Neural cell (in vitro differentiated cells): ENCODE data around the gene AHRR. TPM values are rescaled to one million over a fixed set of nuclear protein-coding genes. Genes with fewer than 3 reads are reported as not detected.

Experiments
- H2AFZ ChIP-seq: fragments of 200-600, 300-800 bp; sonication (generic), shearing (Covaris generic); 2 replicates; pipeline ENCODE4 v1.6.0; 2014; ENCODE audit warnings: low read depth, mild to moderate bottlenecking, antibody characterized with exemption, low read length, moderate library complexity
- H3F3A ChIP-seq: fragments of 200-600 bp; shearing (Covaris generic); 2 replicates; pipeline ENCODE4 v1.6.1; 2016; ENCODE audit warnings: mild to moderate bottlenecking, moderate library complexity, mixed read lengths, antibody characterized with exemption, low read length; ENCODE audit not compliant: insufficient read depth, poor library complexity, severe bottlenecking
- H3K27ac ChIP-seq: fragments of 200-600, 300-800 bp; sonication (generic), shearing (Covaris generic); 2 replicates; pipeline ENCODE4 v1.5.1; 2014; ENCODE audit warnings: mild to moderate bottlenecking, low read length, moderate library complexity
- H3K27me3 ChIP-seq: fragments of 300-800, 200-600 bp; sonication (generic), shearing (Covaris generic); 2 replicates; pipeline ENCODE4 v1.6.0; 2014; ENCODE audit warnings: mild to moderate bottlenecking, low read depth, low read length, moderate library complexity; ENCODE audit not compliant: insufficient read depth
- H3K36me3 ChIP-seq: fragments of 300-800, 200-600 bp; sonication (generic), shearing (Covaris generic); 2 replicates; pipeline ENCODE4 v1.5.1; 2014; ENCODE audit warnings: mild to moderate bottlenecking, antibody characterized with exemption, low read length, moderate library complexity; ENCODE audit not compliant: insufficient read depth
- H3K4me2 ChIP-seq: fragments of 300-800, 200-600 bp; sonication (generic), shearing (Covaris generic); 2 replicates; pipeline ENCODE4 v1.6.0; 2014; ENCODE audit warnings: mild to moderate bottlenecking, low read length
- H3K4me3 ChIP-seq: fragments of 300-800, 200-600 bp; sonication (generic), shearing (Covaris generic); 2 replicates; pipeline ENCODE4 v1.5.1; 2014; ENCODE audit warnings: mild to moderate bottlenecking, low read length, moderate library complexity
- H3K79me2 ChIP-seq: fragments of 200-600 bp; shearing (Covaris generic); replicated peaks from 2 replicates; pipeline ENCODE4 v1.6.0; 2014; ENCODE audit warnings: mild to moderate bottlenecking, low read length, moderate library complexity; ENCODE audit not compliant: insufficient read depth
- H3K9ac ChIP-seq: fragments of 300-800, 200-600 bp; sonication (generic), shearing (Covaris generic); 2 replicates; pipeline ENCODE4 v1.6.1; 2016; ENCODE audit warnings: mild to moderate bottlenecking, low read length, mixed read lengths
- H3K9me2 ChIP-seq: fragments of 200-600 bp; shearing (Covaris generic); 2 replicates; pipeline ENCODE4 v1.6.1; 2016; ENCODE audit warnings: mild to moderate bottlenecking, low read length, mixed read lengths; ENCODE audit not compliant: insufficient read depth
- H3K9me3 ChIP-seq: fragments of 200-600, 300-800 bp; sonication (generic), shearing (Covaris generic); 2 replicates; pipeline ENCODE4 v1.6.1; 2016; ENCODE audit warnings: mild to moderate bottlenecking, mixed run types, low read length, moderate library complexity, mixed read lengths
- H4K20me1 ChIP-seq: fragments of 200-600 bp; shearing (Covaris generic); 2 replicates; pipeline ENCODE4 v1.6.1; 2016; ENCODE audit warnings: mild to moderate bottlenecking, mixed run types; ENCODE audit not compliant: insufficient read depth
- EP300 ChIP-seq: fragments of 450-650 bp; conservative IDR thresholded peaks from 2 replicates; pipeline ENCODE4 v1.6.1; 2014; ENCODE audit warnings: antibody characterized with exemption, mild to moderate bottlenecking, moderate library complexity; ENCODE audit not compliant: poor library complexity, severe bottlenecking
- EZH2 ChIP-seq: fragments of 200-600, 300-800 bp; shearing (Covaris generic), sonication (generic); IDR thresholded peaks from 2 replicates; pipeline ENCODE4 v1.6.1; 2014; ENCODE audit warnings: antibody characterized with exemption, low read length, borderline replicate concordance, mild to moderate bottlenecking; ENCODE audit not compliant: insufficient read depth, poor library complexity, severe bottlenecking
- MXI1 ChIP-seq: fragments of 450-650 bp; conservative IDR thresholded peaks from 2 replicates; pipeline ENCODE4 v1.6.1; 2014; ENCODE audit warnings: antibody characterized with exemption, mild to moderate bottlenecking; ENCODE audit not compliant: poor library complexity, severe bottlenecking
- POLR2AphosphoS5 ChIP-seq: IDR thresholded peaks from 2 replicates; pipeline ENCODE4 v1.6.1; 2012
- RAD21 ChIP-seq: fragments of 450-650 bp; conservative IDR thresholded peaks from 2 replicates; pipeline ENCODE4 v1.6.1; 2014; ENCODE audit warnings: antibody characterized with exemption, mild to moderate bottlenecking, moderate library complexity
- SMC3 ChIP-seq: fragments of 450-650 bp; conservative IDR thresholded peaks from 2 replicates; pipeline ENCODE4 v1.6.1; 2014; ENCODE audit warnings: antibody characterized with exemption, mild to moderate bottlenecking, moderate library complexity; ENCODE audit not compliant: poor library complexity
- TAF1 ChIP-seq: IDR thresholded peaks from 2 replicates; pipeline ENCODE4 v1.6.1; 2012; ENCODE audit warnings: low read depth
- polyA plus RNA-seq: library from polyadenylated mRNA; depleted of rRNA; stranded (reverse); fragments of >200 nt; gene quantifications from 2 replicates; pipeline ENCODE4 v1.2.3, GENCODE V29; 2014
- TF ChIP-seq, protein P1 (sequence below): IDR thresholded peaks from 2 replicates; pipeline ENCODE4 v1.6.1; 2012; ENCODE audit warnings: borderline replicate concordance
- TF ChIP-seq, protein P2 (sequence below): fragments of 450-650 bp; IDR thresholded peaks from 2 replicates; pipeline ENCODE4 v1.5.1; 2014; ENCODE audit warnings: antibody characterized with exemption, mild to moderate bottlenecking, moderate library complexity; ENCODE audit not compliant: poor library complexity, severe bottlenecking

AHRR gene
- polyA plus RNA-seq, 1 donor from 2014 or later, result 0.26 TPM

DNA sequence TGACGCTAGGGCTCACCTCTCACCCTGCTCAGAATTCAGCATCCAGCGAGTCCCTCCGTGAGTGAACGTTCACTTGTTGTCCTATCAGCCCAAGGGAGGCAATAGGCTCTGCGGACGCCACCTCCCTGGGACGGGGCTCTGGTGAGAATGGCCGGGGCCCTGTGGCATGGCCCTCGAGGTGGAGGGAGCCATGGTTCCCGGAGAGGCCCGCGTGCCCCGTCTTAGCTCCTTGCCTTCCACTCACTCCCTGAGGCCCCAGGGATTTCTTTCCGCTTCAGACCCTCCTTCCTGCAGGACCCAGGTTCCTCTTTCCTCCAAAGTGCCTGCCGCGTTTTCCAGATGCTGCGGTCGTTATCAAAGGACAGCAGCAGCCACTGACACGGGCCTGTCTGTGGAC, 142.9 kb downstream of the AHRR start:
- no peaks in the 10 kb centered on the region for H3K36me3 ChIP-seq
- H3K4me3 ChIP-seq, result no peak overlapping the region
- no peak overlapping the region for H3K4me2 ChIP-seq
- no peaks in the 10 kb centered on the region for H3F3A ChIP-seq
- TF ChIP-seq, protein P1, sequence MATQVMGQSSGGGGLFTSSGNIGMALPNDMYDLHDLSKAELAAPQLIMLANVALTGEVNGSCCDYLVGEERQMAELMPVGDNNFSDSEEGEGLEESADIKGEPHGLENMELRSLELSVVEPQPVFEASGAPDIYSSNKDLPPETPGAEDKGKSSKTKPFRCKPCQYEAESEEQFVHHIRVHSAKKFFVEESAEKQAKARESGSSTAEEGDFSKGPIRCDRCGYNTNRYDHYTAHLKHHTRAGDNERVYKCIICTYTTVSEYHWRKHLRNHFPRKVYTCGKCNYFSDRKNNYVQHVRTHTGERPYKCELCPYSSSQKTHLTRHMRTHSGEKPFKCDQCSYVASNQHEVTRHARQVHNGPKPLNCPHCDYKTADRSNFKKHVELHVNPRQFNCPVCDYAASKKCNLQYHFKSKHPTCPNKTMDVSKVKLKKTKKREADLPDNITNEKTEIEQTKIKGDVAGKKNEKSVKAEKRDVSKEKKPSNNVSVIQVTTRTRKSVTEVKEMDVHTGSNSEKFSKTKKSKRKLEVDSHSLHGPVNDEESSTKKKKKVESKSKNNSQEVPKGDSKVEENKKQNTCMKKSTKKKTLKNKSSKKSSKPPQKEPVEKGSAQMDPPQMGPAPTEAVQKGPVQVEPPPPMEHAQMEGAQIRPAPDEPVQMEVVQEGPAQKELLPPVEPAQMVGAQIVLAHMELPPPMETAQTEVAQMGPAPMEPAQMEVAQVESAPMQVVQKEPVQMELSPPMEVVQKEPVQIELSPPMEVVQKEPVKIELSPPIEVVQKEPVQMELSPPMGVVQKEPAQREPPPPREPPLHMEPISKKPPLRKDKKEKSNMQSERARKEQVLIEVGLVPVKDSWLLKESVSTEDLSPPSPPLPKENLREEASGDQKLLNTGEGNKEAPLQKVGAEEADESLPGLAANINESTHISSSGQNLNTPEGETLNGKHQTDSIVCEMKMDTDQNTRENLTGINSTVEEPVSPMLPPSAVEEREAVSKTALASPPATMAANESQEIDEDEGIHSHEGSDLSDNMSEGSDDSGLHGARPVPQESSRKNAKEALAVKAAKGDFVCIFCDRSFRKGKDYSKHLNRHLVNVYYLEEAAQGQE, result no peak
- TF ChIP-seq POLR2AphosphoS5 (no peak), EZH2 (no peak), RAD21 (no peak), SMC3 (no peak), EP300 (no peak), TAF1 (no peak), MXI1 (no peak)
- TF ChIP-seq, protein P2, sequence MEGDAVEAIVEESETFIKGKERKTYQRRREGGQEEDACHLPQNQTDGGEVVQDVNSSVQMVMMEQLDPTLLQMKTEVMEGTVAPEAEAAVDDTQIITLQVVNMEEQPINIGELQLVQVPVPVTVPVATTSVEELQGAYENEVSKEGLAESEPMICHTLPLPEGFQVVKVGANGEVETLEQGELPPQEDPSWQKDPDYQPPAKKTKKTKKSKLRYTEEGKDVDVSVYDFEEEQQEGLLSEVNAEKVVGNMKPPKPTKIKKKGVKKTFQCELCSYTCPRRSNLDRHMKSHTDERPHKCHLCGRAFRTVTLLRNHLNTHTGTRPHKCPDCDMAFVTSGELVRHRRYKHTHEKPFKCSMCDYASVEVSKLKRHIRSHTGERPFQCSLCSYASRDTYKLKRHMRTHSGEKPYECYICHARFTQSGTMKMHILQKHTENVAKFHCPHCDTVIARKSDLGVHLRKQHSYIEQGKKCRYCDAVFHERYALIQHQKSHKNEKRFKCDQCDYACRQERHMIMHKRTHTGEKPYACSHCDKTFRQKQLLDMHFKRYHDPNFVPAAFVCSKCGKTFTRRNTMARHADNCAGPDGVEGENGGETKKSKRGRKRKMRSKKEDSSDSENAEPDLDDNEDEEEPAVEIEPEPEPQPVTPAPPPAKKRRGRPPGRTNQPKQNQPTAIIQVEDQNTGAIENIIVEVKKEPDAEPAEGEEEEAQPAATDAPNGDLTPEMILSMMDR, result no peak
- H3K9ac ChIP-seq, result no peak overlapping the region
- H3K9me2 ChIP-seq, result no peaks in the 10 kb centered on the region
- no peaks in the 10 kb centered on the region for H3K9me3 ChIP-seq
- H2AFZ ChIP-seq, result no peak overlapping the region
- no peaks in the 10 kb centered on the region for H4K20me1 ChIP-seq
- H3K27me3 ChIP-seq, result no peaks in the 10 kb centered on the region
- no peak overlapping the region for H3K27ac ChIP-seq
- H3K79me2 ChIP-seq, result no peaks in the 10 kb centered on the region

- Histone ChIP-seq H3K9me3 (no peaks in the 10 kb centered on the region), H3K4me3 (no peak overlapping the region), H3K4me2 (no peak overlapping the region), H3K27ac (no peak overlapping the region), H3K9me2 (no peaks in the 10 kb centered on the region), H3F3A (no peaks in the 10 kb centered on the region), H2AFZ (no peak overlapping the region), H3K79me2 (no peaks in the 10 kb centered on the region), H4K20me1 (no peaks in the 10 kb centered on the region), H3K27me3 (no peaks in the 10 kb centered on the region), H3K9ac (no peak overlapping the region), H3K36me3 (no peaks in the 10 kb centered on the region)
- TF ChIP-seq RAD21 (no peak), MXI1 (no peak), EZH2 (no peak), EP300 (no peak), SMC3 (no peak), POLR2AphosphoS5 (no peak), TAF1 (no peak)
- TF ChIP-seq, protein P2, result no peak
- TF ChIP-seq, protein P1, result no peak
These were observed 143.5 kb downstream of the AHRR start for GRCh38 chr5:464843-465590.
